Liver (tissue), 9 donors: Measurements from ENCODE around the gene SLC25A28. TPM values are rescaled to one million over a fixed set of nuclear protein-coding genes. Genes with fewer than 3 reads are reported as not detected.
A peak's percentile ranks its signal among the peaks of the same experiment; 100 is the strongest.

Source experiments
- DNase-seq: peaks from one replicate; pipeline ENCODE4 v3.0.0-alpha.2; 2017; ENCODE audit warnings: low spot score
- H3K27ac ChIP-seq, 2 donors: one replicate each; pipeline ENCODE4 v1.7.0; 2013; ENCODE audit warnings: inconsistent platforms in 2 of 2, low read length in 2 of 2, control low read depth in 1 of 2, low read depth in 1 of 2, mild to moderate bottlenecking in 1 of 2
- H3K27me3 ChIP-seq, 4 donors: one replicate each; pipeline versions ENCODE4 v1.6.1 to v1.7.0; 2013; ENCODE audit warnings: low read length in 3 of 4, inconsistent platforms in 1 of 4, mild to moderate bottlenecking in 1 of 4, moderate library complexity in 1 of 4; ENCODE audit not compliant: control insufficient read depth in 4 of 4, insufficient read depth in 4 of 4
- H3K36me3 ChIP-seq, 4 donors: one replicate each; pipeline versions ENCODE4 v1.6.1 to v1.7.0; 2013; ENCODE audit warnings: low read length in 3 of 4, mild to moderate bottlenecking in 3 of 4, low read depth in 1 of 4, moderate library complexity in 1 of 4; ENCODE audit not compliant: control insufficient read depth in 4 of 4, insufficient read depth in 3 of 4
- H3K4me1 ChIP-seq, 4 donors: one replicate each; pipeline versions ENCODE4 v1.6.1 to v1.7.0; 2013; ENCODE audit warnings: low read length in 3 of 4, mild to moderate bottlenecking in 3 of 4, moderate library complexity in 1 of 4; ENCODE audit not compliant: control insufficient read depth in 4 of 4, insufficient read depth in 4 of 4
- H3K4me3 ChIP-seq, 3 donors: one replicate each; pipeline versions ENCODE4 v1.6.1 to v1.7.0; 2013; ENCODE audit warnings: low read length in 3 of 3, control low read depth in 1 of 3, low read depth in 1 of 3, mild to moderate bottlenecking in 1 of 3
- H3K9ac ChIP-seq, 2 donors: one replicate each; pipeline ENCODE4 v1.7.0; 2013; ENCODE audit warnings: low read length in 2 of 2, mild to moderate bottlenecking in 2 of 2, moderate library complexity in 2 of 2, control low read depth in 1 of 2, low read depth in 1 of 2
- H3K9me3 ChIP-seq, 4 donors: one replicate each; pipeline versions ENCODE4 v1.6.1 to v1.7.0; 2013; ENCODE audit warnings: low read length in 3 of 4; ENCODE audit not compliant: control insufficient read depth in 4 of 4
- ATF3 ChIP-seq: IDR thresholded peaks from 2 replicates; pipeline ENCODE4 v1.6.1; 2016; ENCODE audit warnings: antibody characterized with exemption
- CTCF ChIP-seq: fragments of 150-350 bp; IDR thresholded peaks from 2 replicates; pipeline ENCODE4 v1.5.1; 2017; ENCODE audit warnings: improper control_type of control experiment, low read depth, low read length; ENCODE audit not compliant: missing input control
- EGR1 ChIP-seq, 2 donors: IDR thresholded peaks; 2 replicates each; pipeline ENCODE4 v1.6.1; 2016 to 2018; ENCODE audit warnings: antibody characterized with exemption in 2 of 2, low read depth in 2 of 2
- FOXA1 ChIP-seq: IDR thresholded peaks from 2 replicates; pipeline ENCODE4 v1.6.1; 2016; ENCODE audit warnings: antibody characterized with exemption
- FOXA2 ChIP-seq: IDR thresholded peaks from 2 replicates; pipeline ENCODE4 v1.6.1; 2016; ENCODE audit warnings: antibody characterized with exemption
- HNF4A ChIP-seq, 2 donors: conservative IDR thresholded peaks; 2 replicates each; pipeline ENCODE4 v1.6.1; 2016; ENCODE audit warnings: antibody characterized with exemption in 2 of 2, mild to moderate bottlenecking in 2 of 2
- HNF4G ChIP-seq: IDR thresholded peaks from 2 replicates; pipeline ENCODE4 v1.6.1; 2016; ENCODE audit warnings: antibody characterized with exemption
- JUND ChIP-seq, 2 donors: IDR thresholded peaks; 2 replicates each; pipeline ENCODE4 v1.6.1; 2016; ENCODE audit warnings: antibody characterized with exemption in 2 of 2
- MAX ChIP-seq: IDR thresholded peaks from 2 replicates; pipeline ENCODE4 v1.6.1; 2016; ENCODE audit warnings: antibody characterized with exemption
- NR2F2 ChIP-seq: IDR thresholded peaks from 2 replicates; pipeline ENCODE4 v1.6.1; 2016; ENCODE audit warnings: antibody characterized with exemption
- RAD21 ChIP-seq, 2 donors: IDR thresholded peaks; 2 replicates each; pipeline ENCODE4 v1.6.1; 2016; ENCODE audit warnings: antibody characterized with exemption in 2 of 2, mild to moderate bottlenecking in 2 of 2
- REST ChIP-seq: IDR thresholded peaks from 2 replicates; pipeline ENCODE4 v1.6.1; 2016; ENCODE audit warnings: antibody characterized with exemption, mild to moderate bottlenecking
- RXRA ChIP-seq, 2 donors: IDR thresholded peaks; 2 replicates each; pipeline ENCODE4 v1.6.1; 2017 to 2018; ENCODE audit warnings: antibody characterized with exemption in 2 of 2, mild to moderate bottlenecking in 1 of 2
- SP1 ChIP-seq: IDR thresholded peaks from 2 replicates; pipeline ENCODE4 v1.6.1; 2018; ENCODE audit warnings: antibody characterized with exemption, mild to moderate bottlenecking
- TAF1 ChIP-seq: conservative IDR thresholded peaks from 2 replicates; pipeline ENCODE4 v1.6.1; 2016; ENCODE audit warnings: antibody characterized with exemption, mild to moderate bottlenecking
- YY1 ChIP-seq: IDR thresholded peaks from 2 replicates; pipeline ENCODE4 v1.6.1; 2016; ENCODE audit warnings: antibody characterized with exemption, mild to moderate bottlenecking
- ZBTB33 ChIP-seq: IDR thresholded peaks from 2 replicates; pipeline ENCODE4 v1.6.1; 2016; ENCODE audit warnings: antibody characterized with exemption
- WGBS: extraction: QIAGEN DNeasy Blood & Tissue Kit; methylation state at CpG from one replicate; pipeline ENCODE4 v1.1.7; 2013; 5-methylcytosine and 5-hydroxymethylcytosine counted together
- polyA plus RNA-seq, 2 donors: library from polyadenylated mRNA; stranded (reverse) in 1 of 2; unstranded in 1 of 2; fragments of 200-250 nt in 1 of 2; fragments of >200 nt in 1 of 2; fragmentation: Nextera tagmentation in 1 of 2; extraction: Ambion mirVana in 1 of 2; gene quantifications; one replicate each; pipeline versions ENCODE4 v1.2.1 to v1.2.3, GENCODE V29; 2013 to 2015
- total RNA-seq, 2 donors: library from RNA; depleted of rRNA; stranded (reverse); fragments of >200 nt; gene quantifications; one replicate each; pipeline ENCODE4 v1.2.3, GENCODE V29; 2014
- donor health status: healthy.
- donor health status: healthy.
- donor health status: healthy.
- donor health status: healthy.
- donor health status: healthy.

The SLC25A28 gene
- total and polyA plus RNA-seq, 4 donors, result 11.8 to 28.6 (median 16.8) TPM

- peak; percentile 38 for DNase-seq
- no peak for TF ChIP-seq JUND (IDR thresholded peaks at IDR 0.05)
- TF ChIP-seq ZBTB33, result no peak
- no peak for TF ChIP-seq ATF3
- no peak for TF ChIP-seq MAX
- no peak for TF ChIP-seq RXRA (IDR thresholded peaks at IDR 0.05)
- TF ChIP-seq FOXA2, result no peak
- no peak for TF ChIP-seq TAF1
- TF ChIP-seq NR2F2, result no peak
- no peak for TF ChIP-seq HNF4A (conservative IDR thresholded peaks at IDR 0.05)
- TF ChIP-seq YY1, result no peak
- TF ChIP-seq REST, result no peak
These were observed 994 bp downstream of the SLC25A28 start for GRCh38 chr10:99619090-99619800.

GRCh38 chr10:99617696-99618095 is 2.5 kb downstream of the SLC25A28 start:
- Histone ChIP-seq H3K9ac (no peak overlapping the region), H3K4me1 (peaks cover 4 to 31% (median 16%) of the 10 kb centered on the region in 4 donors), H3K4me3 (no peak overlapping the region), H3K27ac (peak overlapping the region in 1 of 2 donors; percentile 11), H3K36me3 (peaks cover 0 to 12% (median 5%) of the 10 kb centered on the region in 4 donors), H3K27me3 (no peaks in the 10 kb centered on the region), H3K9me3 (no peaks in the 10 kb centered on the region)
- no peak for DNase-seq
- 76% methylated on average over 2 of the region's 2 CpGs for WGBS
- TF ChIP-seq YY1 (no peak), TAF1 (no peak), MAX (no peak), JUND (IDR thresholded peaks at IDR 0.05) (no peak), CTCF (no peak), HNF4G (no peak), RXRA (IDR thresholded peaks at IDR 0.05) (no peak), SP1 (no peak), FOXA1 (no peak), ZBTB33 (no peak), NR2F2 (no peak), RAD21 (IDR thresholded peaks at IDR 0.05) (no peak), ATF3 (no peak), EGR1 (IDR thresholded peaks at IDR 0.05; ENCODE audit: low read depth in 2 of 2) (no peak)

More at GRCh38 chr10:99619090-99619800, 994 bp downstream of the SLC25A28 start:
- under 1% methylated on average over 9 of the region's 9 CpGs for WGBS
- Histone ChIP-seq H3K27ac (peak overlapping the region; percentile 80 to 89), H3K4me3 (peak overlapping the region; percentile 89 to 97 (median 93)), H3K36me3 (no peaks in the 10 kb centered on the region), H3K9ac (peak overlapping the region; percentile 92 to 99), H3K4me1 (peaks cover 4 to 31% (median 16%) of the 10 kb centered on the region in 4 donors), H3K27me3 (no peaks in the 10 kb centered on the region), H3K9me3 (no peaks in the 10 kb centered on the region)
